NCI-H2227 treated with DMSO at 0.1 percent for 48 hours (cell line): ENCODE results near the gene MYOZ1.
"Not testable (repeated sequence)": the region's sequence is repeated elsewhere in the genome, so short reads cannot be mapped to it uniquely, and the experiment has no call there.

ENCODE experiments used
- DNase-seq: peaks from one replicate; lab custom pipeline; 2025; lab: John Stamatoyannopoulos, UW

The MYOZ1 gene

GRCh38 chr10:73647875-73648651 is 6.8 kb upstream of the MYOZ1 start:
- no peak for DNase-seq

- peak; percentile 69 for DNase-seq
Measured at GRCh38 chr10:73647211-73647874, 6.1 kb upstream of the MYOZ1 start.

- DNase-seq: no peak
Measured at GRCh38 chr10:73646598-73647041, 5.3 kb upstream of the MYOZ1 start.

- no peak for DNase-seq
Measured at GRCh38 chr10:73645251-73645650, 4.0 kb upstream of the MYOZ1 start.

- no peak for DNase-seq
Measured at GRCh38 chr10:73644767-73645166, 3.5 kb upstream of the MYOZ1 start.

- peak; percentile 51 for DNase-seq
Measured at GRCh38 chr10:73644015-73644743, 2.9 kb upstream of the MYOZ1 start.

GRCh38 chr10:73643362-73643761 is 2.1 kb upstream of the MYOZ1 start:
- DNase-seq: no peak

GRCh38 chr10:73639286-73639685 is 2.0 kb downstream of the MYOZ1 start:
- no peak for DNase-seq

- no peak for DNase-seq
Measured at GRCh38 chr10:73635781-73636180, 5.5 kb downstream of the MYOZ1 start.

- no peak for DNase-seq
Measured at GRCh38 chr10:73634421-73634820, 6.9 kb downstream of the MYOZ1 start.

GRCh38 chr10:73629165-73629564 is 12.1 kb downstream of the MYOZ1 start:
- no peak for DNase-seq

GRCh38 chr10:73628405-73628804 is 12.9 kb downstream of the MYOZ1 start:
- no peak for DNase-seq

- DNase-seq: no peak
Measured at GRCh38 chr10:73627300-73627699, 14.0 kb downstream of the MYOZ1 start.

GRCh38 chr10:73625884-73626752 is 15.2 kb downstream of the MYOZ1 start:
- DNase-seq: peak; percentile 85

- DNase-seq: peak; percentile 48
Measured at GRCh38 chr10:73625004-73625883, 16.0 kb downstream of the MYOZ1 start.

GRCh38 chr10:73623056-73623455 is 18.2 kb downstream of the MYOZ1 start:
- no peak for DNase-seq

GRCh38 chr10:73620974-73621373 is 20.3 kb downstream of the MYOZ1 start:
- not testable (repeated sequence) for DNase-seq

- not testable (repeated sequence) for DNase-seq
Measured at GRCh38 chr10:73617143-73617542, 24.1 kb downstream of the MYOZ1 start.

GRCh38 chr10:73614720-73615119 is 26.6 kb downstream of the MYOZ1 start:
- no peak for DNase-seq

GRCh38 chr10:73609116-73609515 is 32.2 kb downstream of the MYOZ1 start:
- no peak for DNase-seq

- peak; percentile 13 for DNase-seq
Measured at GRCh38 chr10:73601486-73601921, 39.8 kb downstream of the MYOZ1 start.
